GM12878 (cell line): ENCODE data around the gene REEP1. TPM values are rescaled to one million over a fixed set of nuclear protein-coding genes. Genes with fewer than 3 reads are reported as not detected.

Experiments used
- ATAC-seq: fragments of 200-7000 bp; cut with Tn5 transposase; 3 replicates; pipeline ENCODE4 v1.9.1; 2020; ENCODE audit warnings: mild to moderate bottlenecking, moderate library complexity
- BruUV-seq: library from RNA; stranded (reverse); fragments of 400-500 nt; replicated peaks from 2 replicates; lab custom pipeline; 2021; lab: Mats Ljungman, UMichigan
- CTCF ChIA-PET: fragments of 300-600 bp; sonication (Branson Sonifier 250); formaldehyde crosslinking; extraction: SDS; loops from one replicate; lab custom pipeline; 2021; ENCODE audit warnings: inconsistent platforms; lab: Yijun Ruan, JAX
- POLR2A ChIA-PET: fragments of 350-600 bp; formaldehyde crosslinking; extraction: SDS; loops from one replicate; lab custom pipeline; 2021; ENCODE audit warnings: inconsistent platforms; lab: Charles Lee
- RAD21 ChIA-PET: fragments of 300-600 bp; sonication (Branson Sonifier 250); formaldehyde crosslinking; loops from one replicate; lab custom pipeline; 2023; ENCODE audit warnings: antibody characterized with exemption; ENCODE audit not compliant: unreplicated experiment; lab: Charles Lee
- SMC1A ChIA-PET: fragments of 300-600 bp; sonication (Branson Sonifier 250); formaldehyde crosslinking; loops from one replicate; lab custom pipeline; 2023; ENCODE audit not compliant: unreplicated experiment, uncharacterized antibody; lab: Charles Lee
- DNase-seq: peaks from one replicate; pipeline ENCODE4 v3.0.0-alpha.2; 2011; ENCODE audit warnings: low read depth, low spot score
- FAIRE-seq: peaks from 3 replicates; lab custom pipeline; 2011; peaks lifted over from hg19 to GRCh38; lab: Jason Lieb, UNC
- H2AFZ ChIP-seq: 2 replicates; pipeline ENCODE4 v1.6.0; 2011; ENCODE audit warnings: low read depth, low read length, control low read depth; ENCODE audit not compliant: control insufficient read depth
- H3K27ac ChIP-seq: 2 replicates; pipeline ENCODE4 v1.5.1; 2011; ENCODE audit warnings: control low read depth; ENCODE audit not compliant: control insufficient read depth, insufficient read depth
- H3K27me3 ChIP-seq, 2 experiments: replicated peaks in 1 of 2; 2 replicates each; pipeline versions ENCODE4 v1.6.0 to v1.6.1; 2011; ENCODE audit warnings: low read length in 1 of 2; ENCODE audit not compliant: control insufficient read depth in 2 of 2, insufficient read depth in 2 of 2
- H3K36me3 ChIP-seq, 2 experiments: 2 replicates each; pipeline ENCODE4 v1.5.1; 2011; ENCODE audit warnings: low read length in 1 of 2; ENCODE audit not compliant: control insufficient read depth in 2 of 2, insufficient read depth in 2 of 2
- H3K4me1 ChIP-seq: 2 replicates; pipeline ENCODE4 v1.6.1; 2011; ENCODE audit warnings: mild to moderate bottlenecking, low read length, moderate library complexity, mixed read lengths; ENCODE audit not compliant: control insufficient read depth, insufficient read depth
- H3K4me2 ChIP-seq: 2 replicates; pipeline ENCODE4 v1.6.0; 2011; ENCODE audit warnings: control low read depth; ENCODE audit not compliant: control insufficient read depth, insufficient read depth
- H3K4me3 ChIP-seq: fragments of 200-600 bp; sonication (generic); 2 replicates; pipeline ENCODE4 v1.5.1; 2016
- H3K79me2 ChIP-seq: 2 replicates; pipeline ENCODE4 v1.6.0; 2011; ENCODE audit warnings: low read length; ENCODE audit not compliant: control insufficient read depth, insufficient read depth
- H3K9ac ChIP-seq: 2 replicates; pipeline ENCODE4 v1.8.0; 2011; ENCODE audit warnings: low read length, control low read depth, mixed read lengths; ENCODE audit not compliant: control insufficient read depth, insufficient read depth
- H3K9me3 ChIP-seq: replicated peaks from 3 replicates; pipeline ENCODE4 v1.5.1; 2011; ENCODE audit warnings: mild to moderate bottlenecking, low read length; ENCODE audit not compliant: control insufficient read depth, insufficient read depth
- H4K20me1 ChIP-seq: 2 replicates; pipeline ENCODE4 v1.6.0; 2011; ENCODE audit not compliant: control insufficient read depth, insufficient read depth
- ASH2L ChIP-seq: fragments of 300-600, 200-600 bp; sonication (generic); IDR thresholded peaks from 2 replicates; pipeline ENCODE4 v1.6.1; 2017; ENCODE audit warnings: low read depth, mild to moderate bottlenecking, borderline replicate concordance
- ATF2 ChIP-seq: IDR thresholded peaks from 2 replicates; pipeline ENCODE4 v1.6.1; 2012; ENCODE audit warnings: low read length, inconsistent platforms
- BCL11A ChIP-seq: IDR thresholded peaks from 2 replicates; pipeline ENCODE4 v1.6.1; 2011; ENCODE audit warnings: low read depth, low read length
- CBFB ChIP-seq: IDR thresholded peaks from 2 replicates; pipeline ENCODE4 v1.6.1; 2016; ENCODE audit warnings: antibody characterized with exemption, low read depth
- EED ChIP-seq: sonication (generic); IDR thresholded peaks from 2 replicates; pipeline ENCODE4 v1.6.1; 2016; ENCODE audit warnings: antibody characterized with exemption, low read depth
- EZH2 ChIP-seq: IDR thresholded peaks from 2 replicates; pipeline ENCODE4 v1.6.1; 2012; ENCODE audit warnings: low read depth, mild to moderate bottlenecking, control low read depth, inconsistent platforms, low read length, borderline replicate concordance; ENCODE audit not compliant: control insufficient read depth
- KAT2A ChIP-seq: conservative IDR thresholded peaks from 2 replicates; pipeline ENCODE4 v1.6.1; 2011; ENCODE audit warnings: low read depth, low read length; ENCODE audit not compliant: control insufficient read depth
- KLF5 ChIP-seq: fragments of 450-650 bp; IDR thresholded peaks from 2 replicates; pipeline ENCODE4 v1.6.1; 2014; ENCODE audit warnings: mild to moderate bottlenecking; ENCODE audit not compliant: partially characterized antibody
- MLLT1 ChIP-seq: fragments of 450-650 bp; IDR thresholded peaks from 2 replicates; pipeline ENCODE4 v1.6.1; 2016; ENCODE audit warnings: mild to moderate bottlenecking
- SIX5 ChIP-seq: IDR thresholded peaks from 2 replicates; pipeline ENCODE4 v1.6.1; 2011; ENCODE audit warnings: mild to moderate bottlenecking, low read depth, low read length, moderate library complexity; ENCODE audit not compliant: severe bottlenecking
- SREBF2 ChIP-seq: IDR thresholded peaks from 2 replicates; pipeline ENCODE4 v1.6.1; 2012; ENCODE audit warnings: mild to moderate bottlenecking, low read length
- TCF3 ChIP-seq: IDR thresholded peaks from 2 replicates; pipeline ENCODE4 v1.6.1; 2012; ENCODE audit warnings: low read depth, mild to moderate bottlenecking, low read length, borderline replicate concordance; ENCODE audit not compliant: insufficient read depth
- YBX1 ChIP-seq: fragments of 450-650 bp; IDR thresholded peaks from 2 replicates; pipeline ENCODE4 v1.6.1; 2016; ENCODE audit warnings: antibody characterized with exemption
- ZNF207 ChIP-seq: fragments of 450-650 bp; IDR thresholded peaks from 2 replicates; pipeline ENCODE4 v1.6.1; 2014; ENCODE audit warnings: antibody characterized with exemption, mild to moderate bottlenecking, borderline replicate concordance
- WGBS: methylation state at CpG from one replicate; pipeline ENCODE4 v1.1.6; 2016; ENCODE audit warnings: low lambda C conversion rate; ENCODE audit not compliant: insufficient replicate concordance, insufficient coverage; ENCODE audit errors: missing lambda C conversion rate; 5-methylcytosine and 5-hydroxymethylcytosine counted together
- in situ Hi-C: fragments of 300-500 bp; cut with MboI; formaldehyde crosslinking; loops from 9 replicates; pipeline ENCODE4 v1.14.3; 2018; ENCODE audit warnings: mixed read lengths
- intact Hi-C: fragments of 100-400 bp; cut with micrococcal nuclease; formaldehyde crosslinking; loops from one replicate; pipeline ENCODE4 v1.14.2; 2022; ENCODE audit not compliant: unreplicated experiment
- polyA plus RNA-seq, 11 experiments: library from polyadenylated mRNA; depleted of rRNA in 4 of 11; unstranded in 6 of 11; stranded (reverse) in 5 of 11; fragments of >200 nt; fragmentation: Nextera tagmentation in 4 of 11; fragmentation: Illumina TruSeq in 1 of 11; extraction: Ambion mirVana in 4 of 11; extraction: Trizol in 1 of 11; gene quantifications; 1 replicate in 1 of 11; 2 replicates in 10 of 11; pipeline versions ENCODE4 v1.2.1 to v1.2.3, GENCODE V29; 2011 to 2016; ENCODE audit warnings: inconsistent platforms in 2 of 11, missing spikeins in 2 of 11, low read depth in 1 of 11
- total RNA-seq, 4 experiments: library from RNA; depleted of rRNA in 3 of 4; stranded (reverse); fragments of >200 nt in 3 of 4; fragmentation: Illumina TruSeq in 1 of 4; extraction: Trizol in 1 of 4; gene quantifications; 2 replicates each; pipeline versions ENCODE4 v1.2.1 to v1.2.3, GENCODE V29; 2013 to 2021
- TF ChIP-seq, protein P1 (sequence below): IDR thresholded peaks from 2 replicates; pipeline ENCODE4 v1.6.1; 2012; ENCODE audit warnings: low read depth, low read length, improper control_type of control experiment

Gene REEP1
- total and polyA plus RNA-seq, 10 of the 15 experiments (the other 5 are each of a cell fraction or from before 2014, with no cell fraction given): 0.02 to 0.30 (median 0.09) TPM; not detected in 1

GRCh38 chr2:86323273-86324021, 14.0 kb downstream of the REEP1 start (continued):
- TF ChIP-seq ATF2 (no peak), BCL11A (no peak), KAT2A (no peak), MLLT1 (no peak)

DNA sequence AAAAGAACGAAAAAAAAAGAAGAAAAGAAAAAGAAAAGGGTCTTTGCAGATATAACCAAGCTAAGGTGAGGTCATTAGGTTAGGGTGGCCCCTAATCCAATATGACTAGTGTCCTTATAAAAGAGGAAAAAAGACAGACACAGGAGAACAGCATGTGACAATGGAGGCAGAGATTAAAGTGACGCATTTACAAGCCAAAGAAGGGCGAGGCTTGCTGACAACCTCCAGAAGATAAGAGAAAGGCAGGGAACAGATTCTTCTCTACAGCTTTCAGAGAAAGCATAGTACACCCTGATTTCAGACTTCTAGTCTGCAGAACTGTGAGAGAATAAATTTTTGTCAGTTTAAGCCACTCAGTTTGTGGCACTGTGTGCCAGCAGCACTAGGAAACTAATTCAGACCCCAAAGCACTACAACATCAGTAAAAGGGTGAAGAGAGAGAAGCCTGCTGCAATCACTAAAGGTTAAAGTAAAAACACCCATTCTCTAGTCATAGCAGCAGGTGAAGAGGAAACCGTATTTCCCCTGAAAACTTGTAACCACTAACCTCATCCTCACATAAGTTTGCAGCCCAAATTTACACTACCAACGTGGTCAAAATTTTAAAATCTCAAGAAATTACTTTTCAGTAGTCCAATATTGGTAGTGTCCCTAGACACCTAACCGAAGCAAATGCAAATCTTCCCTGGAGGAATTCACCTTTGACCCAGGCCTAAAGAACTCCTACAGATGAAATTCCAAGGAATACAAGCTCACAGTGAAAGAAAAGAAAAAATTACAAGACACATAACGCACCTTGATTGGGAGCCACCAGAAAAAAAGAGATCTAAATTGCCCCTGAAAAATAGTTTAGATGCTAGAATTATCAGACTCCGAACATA, 17.5 kb downstream of the REEP1 start:
- ChIA-PET POLR2A (interaction anchor here (0.6 kb wide), 1 partner anchor 47 kb away, joined by 3 read pairs; no protein-coding TSS in a partner anchor), RAD21 (no interaction called here), CTCF (no interaction called here), SMC1A (interaction anchor here (1.3 kb wide), 1 partner anchor 99 kb away, joined by 3 read pairs; no protein-coding TSS in a partner anchor)
- no peaks in the 10 kb centered on the region for H3K79me2 ChIP-seq
- no peak overlapping the region for H2AFZ ChIP-seq
- H3K4me2 ChIP-seq: no peak overlapping the region
- no TSS peak for BruUV-seq
- no peaks in the 10 kb centered on the region for H3K9me3 ChIP-seq
- no peak for FAIRE-seq
- peaks cover 0 to 1% of the 10 kb centered on the region in 2 experiments; a peak in 2 of 4 replicates for H3K27me3 ChIP-seq
- ATAC-seq: no peak
- H3K4me3 ChIP-seq: no peak overlapping the region
- no peaks in the 10 kb centered on the region for H3K4me1 ChIP-seq
- H3K9ac ChIP-seq: no peak overlapping the region
- intact Hi-C loops: no loop called here
- H4K20me1 ChIP-seq: no peaks in the 10 kb centered on the region
- in situ Hi-C loops: no loop called here
- H3K27ac ChIP-seq: no peak overlapping the region
- WGBS: 35% methylated on average over 8 of the region's 8 CpGs
- DNase-seq: no peak
- no peaks in the 10 kb centered on the region for H3K36me3 ChIP-seq
- TF ChIP-seq EZH2: no peak
- no peak for TF ChIP-seq YBX1
- no peak for TF ChIP-seq SREBF2
- no peak for TF ChIP-seq EED
- TF ChIP-seq KLF5: no peak
- no peak for TF ChIP-seq TCF3
- no peak for TF ChIP-seq CBFB
- no peak for TF ChIP-seq ZNF207
- TF ChIP-seq SIX5: no peak
- TF ChIP-seq ASH2L: no peak
- TF ChIP-seq, protein P1, sequence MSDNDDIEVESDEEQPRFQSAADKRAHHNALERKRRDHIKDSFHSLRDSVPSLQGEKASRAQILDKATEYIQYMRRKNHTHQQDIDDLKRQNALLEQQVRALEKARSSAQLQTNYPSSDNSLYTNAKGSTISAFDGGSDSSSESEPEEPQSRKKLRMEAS: no peak
